Activated CD8-positive, alpha-beta memory T cell treated with anti-CD3 and anti-CD28 coated beads for 1 hour (primary cell): ENCODE data around the gene KIAA1614.
"Not testable (repeated sequence)": the region's sequence is repeated elsewhere in the genome, so short reads cannot be mapped to it uniquely, and the experiment has no call there.

ENCODE experiments used
- DNase-seq, 2 donors: peaks; one replicate each; pipeline ENCODE4 v3.0.0-alpha.2; 2020; ENCODE audit warnings: low read depth in 1 of 2; ENCODE audit errors: extremely low read depth in 1 of 2

The KIAA1614 gene

GRCh38 chr1:180959620-180960019, 46.9 kb downstream of the KIAA1614 start:
- DNase-seq, result not testable (repeated sequence)

- DNase-seq, result no peak
These were observed 48.9 kb downstream of the KIAA1614 start for GRCh38 chr1:180961622-180962021.

GRCh38 chr1:180962178-180962577, 49.5 kb downstream of the KIAA1614 start:
- no peak for DNase-seq

- DNase-seq, result no peak
These were observed 51.4 kb downstream of the KIAA1614 start for GRCh38 chr1:180964056-180964455.

GRCh38 chr1:180964595-180964994, 51.9 kb downstream of the KIAA1614 start:
- no peak for DNase-seq

- no peak for DNase-seq
These were observed 53.6 kb downstream of the KIAA1614 start for GRCh38 chr1:180966312-180966711.

GRCh38 chr1:180966744-180967536, 54.2 kb downstream of the KIAA1614 start:
- no peak for DNase-seq

- no peak for DNase-seq
These were observed 54.9 kb downstream of the KIAA1614 start for GRCh38 chr1:180967558-180967957.

- not testable (repeated sequence) for DNase-seq
These were observed 56.1 kb downstream of the KIAA1614 start for GRCh38 chr1:180968834-180969233.

GRCh38 chr1:180969434-180969833, 56.7 kb downstream of the KIAA1614 start:
- no peak for DNase-seq

GRCh38 chr1:180970333-180971079, 57.8 kb downstream of the KIAA1614 start:
- no peak for DNase-seq

- no peak for DNase-seq
These were observed 58.7 kb downstream of the KIAA1614 start for GRCh38 chr1:180971273-180971997.

GRCh38 chr1:180973369-180973768, 60.7 kb downstream of the KIAA1614 start:
- no peak for DNase-seq

GRCh38 chr1:180974236-180974635, 61.5 kb downstream of the KIAA1614 start:
- no peak for DNase-seq

- no peak for DNase-seq
These were observed 62.9 kb downstream of the KIAA1614 start for GRCh38 chr1:180975551-180975950.

- DNase-seq, result no peak
These were observed 63.5 kb downstream of the KIAA1614 start for GRCh38 chr1:180976191-180976590.

GRCh38 chr1:180976732-180977357, 64.1 kb downstream of the KIAA1614 start:
- no peak for DNase-seq

- DNase-seq, result peak; percentile 1 to 19
These were observed 69.1 kb downstream of the KIAA1614 start for GRCh38 chr1:180981596-180982387.

GRCh38 chr1:180982422-180982821, 69.7 kb downstream of the KIAA1614 start:
- no peak for DNase-seq

- DNase-seq, result no peak
These were observed 75.6 kb downstream of the KIAA1614 start for GRCh38 chr1:180988253-180988752.
